Heart left ventricle (tissue), 16 donors: ENCODE results near the gene ODR4. TPM values are rescaled to one million over a fixed set of nuclear protein-coding genes. Genes with fewer than 3 reads are reported as not detected.
"Not testable (repeated sequence)": the region's sequence is repeated elsewhere in the genome, so short reads cannot be mapped to it uniquely, and the experiment has no call there.

ENCODE experiments used
- ATAC-seq, 4 donors: fragments of 200-7000 bp; cut with Tn5 transposase; one replicate each; pipeline ENCODE4 v1.9.1; 2020 to 2022; ENCODE audit warnings: moderate library complexity in 4 of 4, mild to moderate bottlenecking in 3 of 4, moderate number of reproducible peaks in 1 of 4
- DNase-seq, 5 donors: peaks; one replicate each; pipeline ENCODE4 v3.0.0-alpha.2; 2020
- H3K27ac ChIP-seq, 12 donors: fragments of 200-600 bp; sonication (generic) in 4 of 12; one replicate each; pipeline versions ENCODE4 v1.5.0 to v1.8.0; 2016 to 2022; ENCODE audit warnings: mild to moderate bottlenecking in 2 of 12
- H3K27me3 ChIP-seq, 9 donors: fragments of 200-600 bp; sonication (generic) in 2 of 9; one replicate each; pipeline versions ENCODE4 v1.5.1 to v1.8.0; 2016 to 2022; ENCODE audit warnings: mild to moderate bottlenecking in 3 of 9
- H3K36me3 ChIP-seq, 9 donors: fragments of 200-600 bp; sonication (generic) in 2 of 9; one replicate each; pipeline versions ENCODE4 v1.5.0 to v1.8.0; 2018 to 2022; ENCODE audit warnings: mild to moderate bottlenecking in 2 of 9
- H3K4me1 ChIP-seq, 12 donors: fragments of 200-600 bp; sonication (generic) in 4 of 12; one replicate each; pipeline versions ENCODE4 v1.5.0 to v1.8.0; 2016 to 2022; ENCODE audit warnings: mild to moderate bottlenecking in 3 of 12
- H3K4me3 ChIP-seq, 12 donors: fragments of 200-600 bp; sonication (generic) in 4 of 12; one replicate each; pipeline versions ENCODE4 v1.5.0 to v1.8.0; 2017 to 2022; ENCODE audit warnings: mild to moderate bottlenecking in 9 of 12, moderate library complexity in 4 of 12
- H3K9me3 ChIP-seq, 12 donors: fragments of 200-600 bp; sonication (generic) in 4 of 12; one replicate each; pipeline versions ENCODE4 v1.5.0 to v1.8.0; 2016 to 2022; ENCODE audit warnings: mild to moderate bottlenecking in 1 of 12
- POLR2A ChIP-seq, 2 donors: fragments of 450-650 bp; IDR thresholded peaks; one replicate each; pipeline ENCODE4 v1.6.1; 2017; ENCODE audit warnings: antibody characterized with exemption in 2 of 2, mild to moderate bottlenecking in 2 of 2, moderate library complexity in 2 of 2
- WGBS, 4 donors: extraction: QIAGEN DNeasy Blood & Tissue Kit in 2 of 4; methylation state at CpG; one replicate each; pipeline versions ENCODE4 v1.1.5 to v1.1.7; 2013 to 2018; 5-methylcytosine and 5-hydroxymethylcytosine counted together
- intact Hi-C, 10 donors: fragments of 100-400 bp; cut with DNase I; formaldehyde crosslinking; loops; one replicate each; pipeline versions ENCODE4 v1.11.1 to v1.14.2; 2022
- polyA plus RNA-seq, 2 donors: library from polyadenylated mRNA; stranded (reverse); fragments of 200-250 nt; gene quantifications; one replicate each; pipeline ENCODE4 v1.2.3, GENCODE V29; 2013
- total RNA-seq, 9 donors: library from RNA; depleted of rRNA in 2 of 9; stranded (reverse); fragments of >200 nt in 2 of 9; fragmentation: NEBNext Ultra II Directional in 3 of 9; extraction: Animal tissue kit (Norgen Biotek cat#: 25700) in 3 of 9; gene quantifications; one replicate each; pipeline versions ENCODE4 v1.1.0 to v1.2.4, GENCODE V29; 2016 to 2023
- TF ChIP-seq, protein P1 (sequence below), 12 donors: fragments of 200-600 bp; sonication (generic) in 4 of 12; IDR thresholded peaks; one replicate each; pipeline versions ENCODE4 v1.5.0 to v1.8.0; 2018 to 2022; ENCODE audit warnings: antibody characterized with exemption in 12 of 12, mild to moderate bottlenecking in 5 of 12
- donor health status: ischemic (EF 13 %, LVEDD 7.1; RV severe dilation, severe dysfunction).
- donor health status: healthy with polysubstance abuse.
- donor health status: DM: no; HTN: yes; CAD: no.
- donor health status: DM: no; HTN: no; CAD: no.
- donor health status: ischemic (EF 25% LVEDD 6.9; RV normal size, moderate dysfunction).
- donor health status: ischemic (EF 25% LVEDD 5.7; RV mildly dilated, moderate dysfunction).
- donor health status: healthy.
- donor health status: DM: yes; HTN: yes; CAD: no.
- donor health status: ischemic (EF 35%, LVEDD 5.7; RV mildly dilated, moderate dysfunction).
- donor health status: nonischemic (EF 11% LVEDD 7.7; RV severe dilation, severe dysfunction).
- donor health status: DM: yes; HTN: yes; CAD: no.
- donor health status: PGD.
- donor health status: ischemic (EF 29% LVEDD 5.4; RV normal size, mild dysfunction).
- donor health status: nonischemic (EF 23%, LVEDD 6.1; RV moderate dilation, normal function).

ODR4 gene
- total and polyA plus RNA-seq, 11 donors = 8.7 to 15.5 (median 11.3) TPM

DNA sequence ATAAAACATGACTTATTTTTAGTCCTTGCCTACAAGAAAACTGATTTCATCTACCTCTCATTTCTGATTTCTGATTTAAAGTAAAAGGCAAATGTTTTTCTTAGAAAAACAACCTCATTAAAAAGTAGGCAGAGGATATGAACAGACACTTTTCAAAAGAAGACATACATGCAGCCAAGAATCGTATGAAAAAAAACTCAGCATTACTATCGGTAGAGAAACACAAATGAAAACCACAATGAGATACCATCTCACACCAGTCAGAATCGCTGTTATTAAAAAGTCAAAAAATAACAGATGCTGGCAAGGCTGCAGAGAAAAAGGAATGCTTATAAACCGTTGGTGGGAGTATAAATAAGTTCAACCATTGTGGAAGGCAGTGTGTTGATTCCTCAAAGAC, 16.2 kb downstream of the ODR4 start:
- Histone ChIP-seq H3K27ac (no peak overlapping the region), H3K36me3 (peaks cover 3 to 100% (median 98%) of the 10 kb centered on the region in 9 donors)

DNA sequence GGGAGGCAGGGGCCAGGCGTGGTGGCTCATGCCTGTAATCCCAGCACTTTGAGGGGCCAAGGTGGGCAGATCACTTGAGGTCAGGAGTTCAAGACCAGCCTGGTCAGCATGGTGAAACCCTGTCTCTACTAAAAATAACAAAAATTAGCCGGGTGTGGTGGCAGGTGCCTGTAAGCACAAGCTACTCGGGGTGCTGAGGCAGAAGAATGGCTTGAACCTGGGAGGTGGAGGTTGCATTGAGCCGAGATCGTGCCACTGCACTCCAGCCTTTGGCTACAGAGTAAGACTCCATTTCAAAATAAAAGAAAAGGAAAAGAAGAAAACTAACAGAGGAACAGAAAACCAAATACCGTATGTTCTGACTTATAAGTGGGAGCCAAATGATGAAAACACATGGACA, 17.1 kb downstream of the ODR4 start:
- H3K4me3 ChIP-seq, ATAC-seq, H3K27ac ChIP-seq, intact Hi-C loops, H3K27me3 ChIP-seq, DNase-seq, H3K9me3 ChIP-seq, H3K4me1 ChIP-seq: not testable (repeated sequence)
- H3K36me3 ChIP-seq = peaks cover 3 to 100% (median 98%) of the 10 kb centered on the region in 9 donors
- 86 to 95% (median 93%) methylated on average over 6 of the region's 6 CpGs for WGBS, 4 donors

More for the DNA sequence above, 16.2 kb downstream of the ODR4 start:
- no peaks in the 10 kb centered on the region for H3K9me3 ChIP-seq
- intact Hi-C loops = no loop called here
- H3K4me1 ChIP-seq = no peaks in the 10 kb centered on the region
- H3K27me3 ChIP-seq = no peaks in the 10 kb centered on the region
- 90 to 95% (median 92%) methylated on average over 4 of the region's 4 CpGs for WGBS, 4 donors
- no peak overlapping the region for H3K4me3 ChIP-seq
- ATAC-seq = no peak
- no peak for DNase-seq
- TF ChIP-seq, protein P1, sequence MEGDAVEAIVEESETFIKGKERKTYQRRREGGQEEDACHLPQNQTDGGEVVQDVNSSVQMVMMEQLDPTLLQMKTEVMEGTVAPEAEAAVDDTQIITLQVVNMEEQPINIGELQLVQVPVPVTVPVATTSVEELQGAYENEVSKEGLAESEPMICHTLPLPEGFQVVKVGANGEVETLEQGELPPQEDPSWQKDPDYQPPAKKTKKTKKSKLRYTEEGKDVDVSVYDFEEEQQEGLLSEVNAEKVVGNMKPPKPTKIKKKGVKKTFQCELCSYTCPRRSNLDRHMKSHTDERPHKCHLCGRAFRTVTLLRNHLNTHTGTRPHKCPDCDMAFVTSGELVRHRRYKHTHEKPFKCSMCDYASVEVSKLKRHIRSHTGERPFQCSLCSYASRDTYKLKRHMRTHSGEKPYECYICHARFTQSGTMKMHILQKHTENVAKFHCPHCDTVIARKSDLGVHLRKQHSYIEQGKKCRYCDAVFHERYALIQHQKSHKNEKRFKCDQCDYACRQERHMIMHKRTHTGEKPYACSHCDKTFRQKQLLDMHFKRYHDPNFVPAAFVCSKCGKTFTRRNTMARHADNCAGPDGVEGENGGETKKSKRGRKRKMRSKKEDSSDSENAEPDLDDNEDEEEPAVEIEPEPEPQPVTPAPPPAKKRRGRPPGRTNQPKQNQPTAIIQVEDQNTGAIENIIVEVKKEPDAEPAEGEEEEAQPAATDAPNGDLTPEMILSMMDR (IDR thresholded peaks at IDR 0.05) = no peak
- TF ChIP-seq POLR2A (IDR thresholded peaks at IDR 0.05) = no peak

DNA sequence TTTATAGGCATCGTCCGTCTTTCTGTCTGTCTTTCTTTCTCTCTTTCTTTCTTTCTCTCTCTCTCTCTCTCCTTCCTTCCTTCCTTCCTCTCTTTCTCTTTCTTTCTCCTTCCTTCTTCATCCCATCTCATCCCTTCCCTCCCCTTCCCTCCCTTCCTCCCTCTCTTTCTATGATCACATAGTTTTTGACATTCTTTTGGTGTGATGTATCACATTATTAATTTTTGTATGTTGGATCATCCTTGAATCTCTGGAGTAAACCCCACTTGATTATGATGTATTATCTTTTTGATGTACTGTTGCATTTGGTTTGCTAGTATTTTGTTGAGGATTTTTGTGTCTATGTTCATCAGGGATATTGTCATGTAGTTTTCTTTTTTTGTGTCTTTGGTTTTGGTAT, 25.8 kb downstream of the ODR4 start:
- DNase-seq, H3K4me3 ChIP-seq, H3K9me3 ChIP-seq, ATAC-seq, H3K4me1 ChIP-seq, H3K27ac ChIP-seq, H3K27me3 ChIP-seq: not testable (repeated sequence)
- H3K36me3 ChIP-seq = peaks cover 0 to 96% (median 74%) of the 10 kb centered on the region in 9 donors
- intact Hi-C loops = loop anchor here in 6 of 10 donors (10.0 kb wide), 2 partner anchors 67 to 583 kb away; no protein-coding TSS in a partner anchor
- WGBS, 4 donors = 81 to 92% (median 87%) methylated on average over 2 of the region's 2 CpGs

- no peak for ATAC-seq
- Histone ChIP-seq H3K4me3 (no peak overlapping the region), H3K27ac (no peak overlapping the region), H3K9me3 (no peaks in the 10 kb centered on the region), H3K27me3 (no peaks in the 10 kb centered on the region), H3K4me1 (peaks cover 0 to 7% (median 0%) of the 10 kb centered on the region in 12 donors), H3K36me3 (peaks cover 0 to 96% (median 71%) of the 10 kb centered on the region in 9 donors)
- no peak for DNase-seq
- TF ChIP-seq POLR2A (IDR thresholded peaks at IDR 0.05) = no peak
- TF ChIP-seq, protein P1 (IDR thresholded peaks at IDR 0.05) = no peak
- intact Hi-C loops = loop anchor here in 7 of 10 donors (2.0 to 10.0 kb wide), 3 partner anchors 69 to 583 kb away; no protein-coding TSS in a partner anchor
Measured at GRCh38 chr1:186403632-186404031, 28.0 kb downstream of the ODR4 start.

- TF ChIP-seq, protein P1 (IDR thresholded peaks at IDR 0.05) = peak; percentile 45 to 76 (median 63)
- TF ChIP-seq POLR2A (IDR thresholded peaks at IDR 0.05) = no peak
- WGBS, 4 donors = 51 to 60% (median 55%) methylated on average over 5 of the region's 5 CpGs
- intact Hi-C loops = loop anchor here in 7 of 10 donors (2.0 to 10.0 kb wide), 3 partner anchors 70 to 582 kb away; no protein-coding TSS in a partner anchor
- H3K36me3 ChIP-seq = peaks cover 0 to 96% (median 71%) of the 10 kb centered on the region in 9 donors
- peaks cover 0 to 7% (median 0%) of the 10 kb centered on the region in 12 donors for H3K4me1 ChIP-seq
- H3K4me3 ChIP-seq = no peak overlapping the region
- no peak for DNase-seq
- peak in 1 of 4 donors; percentile 31 for ATAC-seq
- H3K27ac ChIP-seq = no peak overlapping the region
- H3K27me3 ChIP-seq = no peaks in the 10 kb centered on the region
- H3K9me3 ChIP-seq = no peaks in the 10 kb centered on the region
Measured at GRCh38 chr1:186404454-186405051, 28.9 kb downstream of the ODR4 start.
